HEK293 (cell line): Measurements from ENCODE around the gene EME1.

Experiments
- BCL11A ChIP-seq: fragments of 450-650 bp; formaldehyde crosslinking; IDR thresholded peaks from 2 replicates; pipeline ENCODE4 v1.5.1; 2016; ENCODE audit warnings: low read depth, missing biosample characterization, missing genetic modification characterization
- HOXD13 ChIP-seq: sonication (generic); formaldehyde crosslinking; IDR thresholded peaks from 2 replicates; pipeline ENCODE4 v1.8.0; 2022; ENCODE audit warnings: missing genetic modification reagents, borderline replicate concordance
- ZNF175 ChIP-seq: fragments of 450-650 bp; formaldehyde crosslinking; IDR thresholded peaks from 2 replicates; pipeline ENCODE4 v1.5.1; 2016; ENCODE audit warnings: missing biosample characterization, missing genetic modification characterization
- ZNF274 ChIP-seq, 2 experiments: fragments of 200-500 bp in 1 of 2; fragments of 450-650 bp in 1 of 2; sonication (Bioruptor generic) in 1 of 2; formaldehyde crosslinking in 1 of 2; IDR thresholded peaks; 2 replicates each; pipeline versions ENCODE4 v1.5.1 to v1.6.1; 2014 to 2016; ENCODE audit warnings: borderline replicate concordance in 1 of 2, inconsistent platforms in 1 of 2, low read length in 1 of 2, missing biosample characterization in 1 of 2, missing genetic modification characterization in 1 of 2
- ZNF48 ChIP-seq: fragments of 450-650 bp; formaldehyde crosslinking; IDR thresholded peaks from 2 replicates; pipeline ENCODE4 v1.5.1; 2016; ENCODE audit warnings: missing biosample characterization, missing genetic modification characterization
- ZNF830 ChIP-seq: fragments of 450-650 bp; IDR thresholded peaks from 2 replicates; pipeline ENCODE4 v1.5.0; 2018; ENCODE audit warnings: missing biosample characterization, missing genetic modification characterization, low read depth, mild to moderate bottlenecking, moderate library complexity
- TF ChIP-seq, protein P1 (sequence below): fragments of 450-650 bp; formaldehyde crosslinking; IDR thresholded peaks from 2 replicates; pipeline ENCODE4 v1.5.1; 2016; ENCODE audit warnings: missing biosample characterization, missing genetic modification characterization
- TF ChIP-seq, protein P2 (sequence below): sonication (generic); formaldehyde crosslinking; IDR thresholded peaks from 2 replicates; pipeline ENCODE4 v1.8.1; 2022; ENCODE audit warnings: mild to moderate bottlenecking, moderate library complexity, missing genetic modification reagents
- TF ChIP-seq, protein P3 (sequence below): fragments of 450-650 bp; formaldehyde crosslinking; IDR thresholded peaks from 2 replicates; pipeline ENCODE4 v1.5.1; 2016; ENCODE audit warnings: missing biosample characterization, missing genetic modification characterization
- TF ChIP-seq, protein P4 (sequence below): fragments of 450-650 bp; formaldehyde crosslinking; IDR thresholded peaks from 2 replicates; pipeline ENCODE4 v1.5.1; 2016; ENCODE audit warnings: missing biosample characterization, missing genetic modification characterization

DNA sequence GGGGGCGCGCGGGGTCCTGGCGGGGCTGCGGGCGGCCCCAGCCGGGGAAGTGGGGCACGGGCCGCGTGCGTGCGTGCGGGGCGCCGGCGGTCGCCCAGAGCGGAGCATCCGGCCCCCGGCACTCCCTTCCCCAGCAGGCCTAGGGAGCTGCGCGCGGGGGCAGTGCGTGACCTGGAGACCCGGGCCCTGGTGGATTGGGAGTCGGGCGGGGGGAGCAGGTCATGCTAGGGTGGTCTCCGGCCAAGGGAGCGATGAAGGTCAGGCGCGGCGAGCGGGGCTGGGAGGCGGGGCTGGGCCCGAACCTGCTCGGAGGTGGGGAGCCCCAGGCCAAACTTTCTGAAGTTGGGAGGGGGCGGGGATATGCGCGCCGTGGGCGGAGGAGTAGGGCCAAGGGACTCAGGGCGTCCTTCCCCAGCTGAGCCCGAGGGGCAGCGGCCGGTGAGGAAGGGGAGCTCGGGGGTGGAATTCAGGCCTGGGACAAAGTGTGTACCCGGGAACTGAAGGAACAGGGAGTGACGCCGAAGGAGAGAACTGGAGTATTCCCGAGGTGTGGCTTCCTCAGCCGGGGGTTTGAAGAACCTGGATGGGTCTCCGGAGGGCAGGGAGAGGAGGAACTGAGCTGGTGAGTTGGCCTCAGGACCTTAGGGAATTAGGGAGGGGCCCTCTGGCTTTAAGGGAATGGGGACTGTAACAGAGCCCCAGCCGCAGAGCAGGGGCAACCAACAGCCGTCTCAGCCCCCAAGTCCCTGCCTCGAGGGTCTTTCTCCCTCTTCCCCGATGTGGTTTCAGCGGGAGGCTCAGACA, 26.5 kb upstream of the EME1 start:
- TF ChIP-seq, protein P1, sequence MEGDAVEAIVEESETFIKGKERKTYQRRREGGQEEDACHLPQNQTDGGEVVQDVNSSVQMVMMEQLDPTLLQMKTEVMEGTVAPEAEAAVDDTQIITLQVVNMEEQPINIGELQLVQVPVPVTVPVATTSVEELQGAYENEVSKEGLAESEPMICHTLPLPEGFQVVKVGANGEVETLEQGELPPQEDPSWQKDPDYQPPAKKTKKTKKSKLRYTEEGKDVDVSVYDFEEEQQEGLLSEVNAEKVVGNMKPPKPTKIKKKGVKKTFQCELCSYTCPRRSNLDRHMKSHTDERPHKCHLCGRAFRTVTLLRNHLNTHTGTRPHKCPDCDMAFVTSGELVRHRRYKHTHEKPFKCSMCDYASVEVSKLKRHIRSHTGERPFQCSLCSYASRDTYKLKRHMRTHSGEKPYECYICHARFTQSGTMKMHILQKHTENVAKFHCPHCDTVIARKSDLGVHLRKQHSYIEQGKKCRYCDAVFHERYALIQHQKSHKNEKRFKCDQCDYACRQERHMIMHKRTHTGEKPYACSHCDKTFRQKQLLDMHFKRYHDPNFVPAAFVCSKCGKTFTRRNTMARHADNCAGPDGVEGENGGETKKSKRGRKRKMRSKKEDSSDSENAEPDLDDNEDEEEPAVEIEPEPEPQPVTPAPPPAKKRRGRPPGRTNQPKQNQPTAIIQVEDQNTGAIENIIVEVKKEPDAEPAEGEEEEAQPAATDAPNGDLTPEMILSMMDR (tag by site-specific recombination): no peak
- TF ChIP-seq ZNF175 (no peak), HOXD13 (CRISPR knock-in tag) (no peak), ZNF48 (tag by site-specific recombination) (no peak), BCL11A (tag by site-specific recombination) (no peak), ZNF830 (tag by site-specific recombination) (no peak), ZNF274 (IDR thresholded peaks at IDR 0.05; ENCODE audit: low read length) (no peak), ZNF274 (tag by site-specific recombination; IDR thresholded peaks at IDR 0.05; ENCODE audit: borderline replicate concordance) (no peak)
- TF ChIP-seq, protein P2, sequence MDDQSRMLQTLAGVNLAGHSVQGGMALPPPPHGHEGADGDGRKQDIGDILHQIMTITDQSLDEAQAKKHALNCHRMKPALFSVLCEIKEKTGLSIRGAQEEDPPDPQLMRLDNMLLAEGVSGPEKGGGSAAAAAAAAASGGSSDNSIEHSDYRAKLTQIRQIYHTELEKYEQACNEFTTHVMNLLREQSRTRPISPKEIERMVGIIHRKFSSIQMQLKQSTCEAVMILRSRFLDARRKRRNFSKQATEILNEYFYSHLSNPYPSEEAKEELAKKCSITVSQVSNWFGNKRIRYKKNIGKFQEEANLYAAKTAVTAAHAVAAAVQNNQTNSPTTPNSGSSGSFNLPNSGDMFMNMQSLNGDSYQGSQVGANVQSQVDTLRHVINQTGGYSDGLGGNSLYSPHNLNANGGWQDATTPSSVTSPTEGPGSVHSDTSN (CRISPR knock-in tag): no peak; the same call in 1 of the 2 replicates
- TF ChIP-seq, protein P3, sequence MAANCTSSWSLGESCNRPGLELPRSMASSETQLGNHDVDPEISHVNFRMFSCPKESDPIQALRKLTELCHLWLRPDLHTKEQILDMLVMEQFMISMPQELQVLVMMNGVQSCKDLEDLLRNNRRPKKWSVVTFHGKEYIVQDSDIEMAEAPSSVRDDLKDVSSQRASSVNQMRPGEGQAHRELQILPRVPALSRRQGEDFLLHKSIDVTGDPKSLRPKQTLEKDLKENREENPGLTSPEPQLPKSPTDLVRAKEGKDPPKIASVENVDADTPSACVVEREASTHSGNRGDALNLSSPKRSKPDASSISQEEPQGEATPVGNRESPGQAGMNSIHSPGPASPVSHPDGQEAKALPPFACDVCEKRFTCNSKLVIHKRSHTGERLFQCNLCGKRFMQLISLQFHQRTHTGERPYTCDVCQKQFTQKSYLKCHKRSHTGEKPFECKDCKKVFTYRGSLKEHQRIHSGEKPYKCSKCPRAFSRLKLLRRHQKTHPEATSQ (tag by site-specific recombination): no peak
- TF ChIP-seq, protein P4, sequence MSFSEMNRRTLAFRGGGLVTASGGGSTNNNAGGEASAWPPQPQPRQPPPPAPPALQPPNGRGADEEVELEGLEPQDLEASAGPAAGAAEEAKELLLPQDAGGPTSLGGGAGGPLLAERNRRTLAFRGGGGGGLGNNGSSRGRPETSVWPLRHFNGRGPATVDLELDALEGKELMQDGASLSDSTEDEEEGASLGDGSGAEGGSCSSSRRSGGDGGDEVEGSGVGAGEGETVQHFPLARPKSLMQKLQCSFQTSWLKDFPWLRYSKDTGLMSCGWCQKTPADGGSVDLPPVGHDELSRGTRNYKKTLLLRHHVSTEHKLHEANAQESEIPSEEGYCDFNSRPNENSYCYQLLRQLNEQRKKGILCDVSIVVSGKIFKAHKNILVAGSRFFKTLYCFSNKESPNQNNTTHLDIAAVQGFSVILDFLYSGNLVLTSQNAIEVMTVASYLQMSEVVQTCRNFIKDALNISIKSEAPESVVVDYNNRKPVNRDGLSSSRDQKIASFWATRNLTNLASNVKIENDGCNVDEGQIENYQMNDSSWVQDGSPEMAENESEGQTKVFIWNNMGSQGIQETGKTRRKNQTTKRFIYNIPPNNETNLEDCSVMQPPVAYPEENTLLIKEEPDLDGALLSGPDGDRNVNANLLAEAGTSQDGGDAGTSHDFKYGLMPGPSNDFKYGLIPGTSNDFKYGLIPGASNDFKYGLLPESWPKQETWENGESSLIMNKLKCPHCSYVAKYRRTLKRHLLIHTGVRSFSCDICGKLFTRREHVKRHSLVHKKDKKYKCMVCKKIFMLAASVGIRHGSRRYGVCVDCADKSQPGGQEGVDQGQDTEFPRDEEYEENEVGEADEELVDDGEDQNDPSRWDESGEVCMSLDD (tag by site-specific recombination): peak; percentile 69; the same call in 1 of the 2 replicates
